Esophagus muscularis mucosa (tissue), 3 donors: ENCODE measurements around the gene CELSR1.

Source experiments
- EP300 ChIP-seq: sonication (generic); formaldehyde crosslinking; IDR thresholded peaks from one replicate; pipeline ENCODE4 v1.6.1; 2017; ENCODE audit warnings: antibody characterized with exemption
- POLR2AphosphoS5 ChIP-seq, 2 donors: sonication (generic); formaldehyde crosslinking; IDR thresholded peaks; one replicate each; pipeline ENCODE4 v1.6.1; 2017; ENCODE audit warnings: antibody characterized with exemption in 2 of 2

GRCh38 chr22:46371623-46372226 is 165.7 kb downstream of the CELSR1 start:
- TF ChIP-seq POLR2AphosphoS5 (IDR thresholded peaks at IDR 0.05) (no peak), EP300 (no peak)
